Neuron (in vitro differentiated cells): ENCODE results near the gene ZSWIM6.

Source experiments
- H2AFZ ChIP-seq: one replicate; pipeline ENCODE4 v1.6.1; 2013; ENCODE audit warnings: low read depth, mild to moderate bottlenecking, inconsistent platforms, low read length, moderate library complexity
- H3K27me3 ChIP-seq: one replicate; pipeline ENCODE4 v1.6.1; 2013; ENCODE audit warnings: low read length; ENCODE audit not compliant: insufficient read depth
- H3K36me3 ChIP-seq: one replicate; pipeline ENCODE4 v1.6.1; 2013; ENCODE audit warnings: low read length; ENCODE audit not compliant: insufficient read depth
- H3K4me1 ChIP-seq: one replicate; pipeline ENCODE4 v1.6.1; 2013; ENCODE audit warnings: low read length; ENCODE audit not compliant: insufficient read depth
- H3K4me3 ChIP-seq: 2 replicates; pipeline ENCODE4 v1.5.1; 2013; ENCODE audit warnings: mild to moderate bottlenecking, low read length, moderate library complexity
- H3K9me3 ChIP-seq: one replicate; pipeline ENCODE4 v1.6.1; 2013; ENCODE audit warnings: low read length

Gene ZSWIM6

DNA sequence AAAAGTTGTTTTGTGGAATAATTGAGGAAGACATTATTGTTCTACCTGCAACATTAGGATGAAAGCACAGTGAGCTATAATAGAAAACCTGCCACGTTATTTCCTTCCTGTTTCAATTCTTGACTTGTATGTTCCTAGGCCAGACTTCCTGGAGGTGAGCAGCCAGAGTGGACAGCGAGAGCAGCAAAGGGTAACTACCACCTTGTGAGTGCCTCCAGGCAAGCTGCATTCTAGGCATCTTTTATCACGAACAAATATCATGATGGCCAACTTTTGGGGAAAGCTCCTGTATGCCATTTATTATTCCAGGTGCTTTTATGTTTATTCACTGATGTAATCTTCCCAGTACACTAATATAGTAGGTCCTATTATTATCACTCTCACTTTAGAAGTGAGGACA lies 34.0 kb upstream of the ZSWIM6 start:
- no peaks in the 10 kb centered on the region for H3K27me3 ChIP-seq
- H3K9me3 ChIP-seq = no peaks in the 10 kb centered on the region
- H3K4me3 ChIP-seq = no peak overlapping the region
- no peaks in the 10 kb centered on the region for H3K36me3 ChIP-seq
- H3K4me1 ChIP-seq = no peaks in the 10 kb centered on the region
- no peak overlapping the region for H2AFZ ChIP-seq

DNA sequence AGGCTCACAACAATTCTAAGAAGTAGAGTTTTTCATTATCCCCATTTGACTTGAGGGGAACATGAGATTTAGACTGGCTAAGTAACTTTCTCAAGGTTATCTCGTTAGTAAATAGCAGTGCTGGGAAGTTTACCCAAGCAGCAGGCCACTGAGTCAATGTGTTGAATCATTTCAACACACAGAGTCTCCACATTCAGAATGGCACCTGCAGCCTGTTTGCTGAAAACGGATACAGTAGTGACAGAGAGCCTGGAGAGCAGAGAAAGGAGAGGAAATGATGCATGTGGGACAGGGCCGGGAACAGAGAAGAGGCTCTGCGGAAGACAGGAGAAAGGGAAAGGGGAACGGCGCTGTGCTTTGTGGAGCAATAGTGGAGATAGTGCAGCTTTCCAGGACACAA lies 33.5 kb upstream of the ZSWIM6 start:
- no peaks in the 10 kb centered on the region for H3K27me3 ChIP-seq
- no peak overlapping the region for H2AFZ ChIP-seq
- no peaks in the 10 kb centered on the region for H3K36me3 ChIP-seq
- H3K9me3 ChIP-seq = no peaks in the 10 kb centered on the region
- H3K4me1 ChIP-seq = no peaks in the 10 kb centered on the region
- no peak overlapping the region for H3K4me3 ChIP-seq

GRCh38 chr5:61299261-61299681 lies 32.8 kb upstream of the ZSWIM6 start:
- H3K4me3 ChIP-seq = no peak overlapping the region
- H3K4me1 ChIP-seq = no peaks in the 10 kb centered on the region
- H3K9me3 ChIP-seq = no peaks in the 10 kb centered on the region
- no peak overlapping the region for H2AFZ ChIP-seq
- no peaks in the 10 kb centered on the region for H3K36me3 ChIP-seq
- no peaks in the 10 kb centered on the region for H3K27me3 ChIP-seq

GRCh38 chr5:61301341-61302199 lies 30.5 kb upstream of the ZSWIM6 start:
- no peaks in the 10 kb centered on the region for H3K4me1 ChIP-seq

DNA sequence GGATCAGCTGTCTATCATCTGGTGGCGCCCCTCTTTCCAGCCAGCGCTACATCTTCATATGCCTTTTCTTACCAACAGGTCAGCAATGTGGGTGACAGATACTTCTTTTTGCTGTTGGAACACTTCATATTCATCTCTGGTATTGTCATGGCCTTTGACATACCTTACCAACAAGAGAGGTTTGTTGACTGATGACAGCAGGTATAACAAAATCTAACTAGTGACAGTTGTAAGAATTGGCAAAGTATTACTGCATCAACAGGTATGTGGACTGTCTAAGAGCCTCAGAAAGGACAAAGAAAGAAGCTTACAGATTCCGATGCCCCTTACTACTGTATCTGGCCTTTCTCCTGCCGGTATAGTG lies 29.9 kb upstream of the ZSWIM6 start:
- Histone ChIP-seq H3K27me3 (no peaks in the 10 kb centered on the region), H3K9me3 (no peaks in the 10 kb centered on the region), H3K36me3 (no peaks in the 10 kb centered on the region), H3K4me3 (no peak overlapping the region), H2AFZ (no peak overlapping the region), H3K4me1 (no peaks in the 10 kb centered on the region)

More at GRCh38 chr5:61301341-61302199, 30.5 kb upstream of the ZSWIM6 start:
- no peaks in the 10 kb centered on the region for H3K9me3 ChIP-seq
- H2AFZ ChIP-seq = no peak overlapping the region
- no peaks in the 10 kb centered on the region for H3K27me3 ChIP-seq
- no peaks in the 10 kb centered on the region for H3K36me3 ChIP-seq
- H3K4me3 ChIP-seq = no peak overlapping the region

GRCh38 chr5:61303346-61303745 lies 28.7 kb upstream of the ZSWIM6 start:
- Histone ChIP-seq H3K27me3 (no peaks in the 10 kb centered on the region), H3K4me3 (no peak overlapping the region), H2AFZ (no peak overlapping the region), H3K4me1 (no peaks in the 10 kb centered on the region), H3K36me3 (no peaks in the 10 kb centered on the region), H3K9me3 (no peaks in the 10 kb centered on the region)

GRCh38 chr5:61304590-61305381 lies 27.3 kb upstream of the ZSWIM6 start:
- Histone ChIP-seq H2AFZ (no peak overlapping the region), H3K4me1 (no peaks in the 10 kb centered on the region), H3K27me3 (no peaks in the 10 kb centered on the region), H3K9me3 (no peaks in the 10 kb centered on the region), H3K36me3 (no peaks in the 10 kb centered on the region), H3K4me3 (no peak overlapping the region)

DNA sequence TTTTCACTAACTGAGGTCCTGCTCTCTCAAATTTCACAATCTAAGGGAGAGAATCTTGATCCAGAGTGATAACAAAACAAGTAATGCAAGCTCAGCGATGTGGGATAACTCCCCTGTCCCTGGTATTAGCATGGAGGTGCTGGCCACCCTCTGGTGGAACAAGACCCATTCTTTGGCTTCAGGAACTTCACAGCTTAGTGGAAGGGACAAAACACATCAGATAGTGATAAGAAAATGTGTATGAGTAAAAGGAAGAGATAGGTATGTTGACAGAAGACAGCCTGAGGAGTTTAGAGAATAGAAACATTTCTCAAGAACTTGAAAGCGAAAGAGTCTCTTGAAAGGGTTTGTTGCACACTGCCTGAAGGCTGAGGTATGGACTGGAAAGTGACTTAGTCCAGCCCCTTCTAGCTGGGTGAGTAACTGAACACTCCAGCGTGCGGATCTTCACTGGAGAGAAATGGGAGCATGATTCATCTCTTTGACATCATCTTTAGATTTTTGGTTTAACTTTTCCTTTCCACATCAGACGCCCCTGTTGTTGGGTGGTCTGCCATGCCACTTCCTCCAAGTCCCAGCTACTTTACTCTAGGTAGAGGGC lies 25.4 kb upstream of the ZSWIM6 start:
- Histone ChIP-seq H3K4me1 (no peaks in the 10 kb centered on the region), H3K9me3 (no peaks in the 10 kb centered on the region), H3K4me3 (no peak overlapping the region), H2AFZ (no peak overlapping the region), H3K36me3 (no peaks in the 10 kb centered on the region), H3K27me3 (no peaks in the 10 kb centered on the region)

GRCh38 chr5:61307191-61307590 lies 24.9 kb upstream of the ZSWIM6 start:
- no peaks in the 10 kb centered on the region for H3K36me3 ChIP-seq
- H2AFZ ChIP-seq = no peak overlapping the region
- H3K27me3 ChIP-seq = no peaks in the 10 kb centered on the region
- H3K9me3 ChIP-seq = no peaks in the 10 kb centered on the region
- H3K4me3 ChIP-seq = no peak overlapping the region
- H3K4me1 ChIP-seq = no peaks in the 10 kb centered on the region

GRCh38 chr5:61307611-61308010 lies 24.4 kb upstream of the ZSWIM6 start:
- H3K27me3 ChIP-seq = no peaks in the 10 kb centered on the region
- H3K4me3 ChIP-seq = no peak overlapping the region
- no peaks in the 10 kb centered on the region for H3K9me3 ChIP-seq
- no peaks in the 10 kb centered on the region for H3K4me1 ChIP-seq
- no peaks in the 10 kb centered on the region for H3K36me3 ChIP-seq
- no peak overlapping the region for H2AFZ ChIP-seq

- Histone ChIP-seq H2AFZ (peak overlapping the region; percentile 63), H3K4me3 (no peak overlapping the region), H3K4me1 (no peaks in the 10 kb centered on the region), H3K36me3 (no peaks in the 10 kb centered on the region), H3K27me3 (no peaks in the 10 kb centered on the region), H3K9me3 (no peaks in the 10 kb centered on the region)
Observed at GRCh38 chr5:61308712-61309111, 23.3 kb upstream of the ZSWIM6 start.

- H3K36me3 ChIP-seq = no peaks in the 10 kb centered on the region
- no peaks in the 10 kb centered on the region for H3K9me3 ChIP-seq
- no peaks in the 10 kb centered on the region for H3K4me1 ChIP-seq
- H3K27me3 ChIP-seq = no peaks in the 10 kb centered on the region
- no peak overlapping the region for H3K4me3 ChIP-seq
- H2AFZ ChIP-seq = peak overlapping the region; percentile 63
Observed at GRCh38 chr5:61309115-61309514, 22.9 kb upstream of the ZSWIM6 start.

GRCh38 chr5:61311056-61311610 lies 20.9 kb upstream of the ZSWIM6 start:
- H3K27me3 ChIP-seq = no peaks in the 10 kb centered on the region
- no peak overlapping the region for H2AFZ ChIP-seq
- H3K36me3 ChIP-seq = no peaks in the 10 kb centered on the region
- H3K4me1 ChIP-seq = peaks cover 7% of the 10 kb centered on the region
- no peak overlapping the region for H3K4me3 ChIP-seq
- H3K9me3 ChIP-seq = no peaks in the 10 kb centered on the region
